Keratinocyte (primary cell): Measurements from ENCODE around the gene ZFP14. TPM values are rescaled to one million over a fixed set of nuclear protein-coding genes. Genes with fewer than 3 reads are reported as not detected.

ENCODE experiments used
- DNase-seq: peaks from one replicate; pipeline ENCODE4 v3.0.0-alpha.2; 2011; ENCODE audit warnings: low read depth, missing footprints, low spot score
- FAIRE-seq: peaks from 2 replicates; lab custom pipeline; 2011; peaks lifted over from hg19 to GRCh38; lab: Jason Lieb, UNC
- H2AFZ ChIP-seq: 2 replicates; pipeline ENCODE4 v1.6.0; 2012; ENCODE audit warnings: low read length, control low read depth, inconsistent platforms; ENCODE audit not compliant: control insufficient read depth
- H3K27ac ChIP-seq: 2 replicates; pipeline ENCODE4 v1.5.1; 2011; ENCODE audit warnings: low read length; ENCODE audit not compliant: control insufficient read depth, insufficient read depth
- H3K27me3 ChIP-seq: 3 replicates; pipeline ENCODE4 v1.6.0; 2011; ENCODE audit warnings: low read length; ENCODE audit not compliant: control insufficient read depth, insufficient read depth; ENCODE audit errors: extremely low read depth
- H3K36me3 ChIP-seq, 2 experiments: 2 replicates in 1 of 2; 3 replicates in 1 of 2; pipeline ENCODE4 v1.5.1; 2011; ENCODE audit warnings: low read length in 2 of 2, mild to moderate bottlenecking in 1 of 2; ENCODE audit not compliant: control insufficient read depth in 2 of 2, insufficient read depth in 2 of 2; ENCODE audit errors: extremely low read depth in 1 of 2
- H3K4me1 ChIP-seq: 3 replicates; pipeline ENCODE4 v1.5.1; 2011; ENCODE audit warnings: low read length; ENCODE audit not compliant: control insufficient read depth, insufficient read depth; ENCODE audit errors: extremely low read depth
- H3K4me2 ChIP-seq: 3 replicates; pipeline ENCODE4 v1.6.0; 2011; ENCODE audit warnings: low read depth, low read length; ENCODE audit not compliant: control insufficient read depth, insufficient read depth; ENCODE audit errors: extremely low read depth
- H3K4me3 ChIP-seq, 3 experiments: fragments of 200-600 bp in 1 of 3; sonication (generic) in 1 of 3; 2 replicates in 2 of 3; 3 replicates in 1 of 3; pipeline ENCODE4 v1.5.1; 2011 to 2016; ENCODE audit warnings: low read length in 3 of 3, mild to moderate bottlenecking in 3 of 3, control low read depth in 2 of 3, inconsistent platforms in 1 of 3, low read depth in 1 of 3, mixed read lengths in 1 of 3, mixed run types in 1 of 3, moderate library complexity in 1 of 3; ENCODE audit not compliant: control insufficient read depth in 2 of 3, insufficient read depth in 2 of 3; ENCODE audit errors: extremely low read depth in 1 of 3
- H3K79me2 ChIP-seq: 2 replicates; pipeline ENCODE4 v1.6.0; 2012; ENCODE audit warnings: low read length; ENCODE audit not compliant: control insufficient read depth, insufficient read depth
- H3K9ac ChIP-seq: 3 replicates; pipeline ENCODE4 v1.6.0; 2011; ENCODE audit warnings: low read length; ENCODE audit not compliant: control insufficient read depth, insufficient read depth; ENCODE audit errors: extremely low read depth
- H3K9me1 ChIP-seq: 3 replicates; pipeline ENCODE4 v1.6.0; 2011; ENCODE audit warnings: low read length; ENCODE audit not compliant: control insufficient read depth, insufficient read depth; ENCODE audit errors: extremely low read depth
- H3K9me3 ChIP-seq: 2 replicates; pipeline ENCODE4 v1.5.1; 2012; ENCODE audit warnings: low read depth, low read length; ENCODE audit not compliant: control insufficient read depth
- H4K20me1 ChIP-seq: 3 replicates; pipeline ENCODE4 v1.6.0; 2011; ENCODE audit warnings: low read length; ENCODE audit not compliant: control insufficient read depth, insufficient read depth; ENCODE audit errors: extremely low read depth
- CTCF ChIP-seq, 3 experiments: IDR thresholded peaks in 1 of 3; conservative IDR thresholded peaks in 1 of 3; optimal IDR thresholded peaks in 1 of 3; 2 replicates in 2 of 3; 3 replicates in 1 of 3; pipeline versions ENCODE3 to v1.5.1; 2011; ENCODE audit warnings: low read length in 3 of 3, mild to moderate bottlenecking in 3 of 3, moderate library complexity in 2 of 3, control low read depth in 1 of 3, inconsistent platforms in 1 of 3; ENCODE audit not compliant: insufficient read depth in 2 of 3; ENCODE audit errors: extremely low read depth in 1 of 3
- EZH2 ChIP-seq: IDR thresholded peaks from one replicate; pipeline ENCODE4 v1.6.1; 2012; ENCODE audit warnings: inconsistent platforms, mild to moderate bottlenecking, low read length, moderate library complexity
- dilution Hi-C: fragments of 300-500 bp; cut with MboI; formaldehyde crosslinking; loops from one replicate; pipeline ENCODE4 v1.7.0; 2020; ENCODE audit warnings: low sequenced_read_pairs; ENCODE audit not compliant: extremely low pct_ligation_motif_present
- polyA plus RNA-seq, 5 experiments: library from polyadenylated mRNA; depleted of rRNA in 3 of 5; stranded (reverse) in 3 of 5; stranded (forward) in 1 of 5; unstranded in 1 of 5; fragments of >200 nt; gene quantifications; 1 replicate in 1 of 5; 2 replicates in 3 of 5; 3 replicates in 1 of 5; pipeline versions ENCODE4 v1.2.1 to v1.2.3, GENCODE V29; 2011 to 2012; ENCODE audit warnings: missing spikeins in 2 of 5, low read depth in 1 of 5, low replicate concordance in 1 of 5

ZFP14 gene
- polyA plus RNA-seq, 1 donor (not counting 4 experiments of a cell fraction or from before 2014, with no cell fraction given), result 0.96 TPM

- H3K4me2 ChIP-seq, result peak overlapping the region; percentile 37
- no peaks in the 10 kb centered on the region for H3K9me1 ChIP-seq
- H3K4me1 ChIP-seq, result peaks cover 8% of the 10 kb centered on the region
- H3K9me3 ChIP-seq, result peaks cover 7% of the 10 kb centered on the region
- no peak overlapping the region for H3K27ac ChIP-seq
- no peaks in the 10 kb centered on the region for H3K36me3 ChIP-seq
- H3K4me3 ChIP-seq, result peak overlapping the region in 1 of 3 experiments; percentile 27
- H3K27me3 ChIP-seq, result peaks cover 7% of the 10 kb centered on the region
- dilution Hi-C loops, result no loop called here
- peak; percentile 39 for FAIRE-seq
- TF ChIP-seq EZH2, result no peak
- TF ChIP-seq CTCF (optimal IDR thresholded peaks at IDR 0.05 in 1 of 3, IDR thresholded peaks at IDR 0.05 in 1 of 3, conservative IDR thresholded peaks at IDR 0.05 in 1 of 3; ENCODE audit: extremely low read depth in 1 of 3, insufficient read depth in 2 of 3, low read length in 3 of 3), result no peak
- peak overlapping the region; percentile 37 for H2AFZ ChIP-seq
- no peaks in the 10 kb centered on the region for H4K20me1 ChIP-seq
- peaks cover 11% of the 10 kb centered on the region for H3K79me2 ChIP-seq
- DNase-seq, result no peak
- H3K9ac ChIP-seq, result no peak overlapping the region
Observed at GRCh38 chr19:36421749-36422481, 42.9 kb upstream of the ZFP14 start.

GRCh38 chr19:36420961-36421748, 42.2 kb upstream of the ZFP14 start:
- peak overlapping the region; percentile 37 for H2AFZ ChIP-seq
- no peaks in the 10 kb centered on the region for H4K20me1 ChIP-seq
- no peaks in the 10 kb centered on the region for H3K9me1 ChIP-seq
- FAIRE-seq (no peak), DNase-seq (no peak)
- dilution Hi-C loops, result no loop called here
- H3K27ac ChIP-seq, result no peak overlapping the region
- H3K4me2 ChIP-seq, result peak overlapping the region; percentile 37
- TF ChIP-seq EZH2, result no peak
- no peak for TF ChIP-seq CTCF (optimal IDR thresholded peaks at IDR 0.05 in 1 of 3, IDR thresholded peaks at IDR 0.05 in 1 of 3, conservative IDR thresholded peaks at IDR 0.05 in 1 of 3; ENCODE audit: extremely low read depth in 1 of 3, insufficient read depth in 2 of 3, low read length in 3 of 3)
- H3K9ac ChIP-seq, result no peak overlapping the region
- H3K27me3 ChIP-seq, result peaks cover 7% of the 10 kb centered on the region
- peak overlapping the region in 2 of 3 experiments; percentile 8 to 27 for H3K4me3 ChIP-seq
- peaks cover 7% of the 10 kb centered on the region for H3K9me3 ChIP-seq
- H3K4me1 ChIP-seq, result peaks cover 8% of the 10 kb centered on the region
- H3K79me2 ChIP-seq, result peaks cover 11% of the 10 kb centered on the region
- no peaks in the 10 kb centered on the region for H3K36me3 ChIP-seq
